Measurements from ENCODE around the gene XG.
"Not testable (repeated sequence)": the region's sequence is repeated elsewhere in the genome, so short reads cannot be mapped to it uniquely, and the experiment has no call there.

Gene XG

DNA sequence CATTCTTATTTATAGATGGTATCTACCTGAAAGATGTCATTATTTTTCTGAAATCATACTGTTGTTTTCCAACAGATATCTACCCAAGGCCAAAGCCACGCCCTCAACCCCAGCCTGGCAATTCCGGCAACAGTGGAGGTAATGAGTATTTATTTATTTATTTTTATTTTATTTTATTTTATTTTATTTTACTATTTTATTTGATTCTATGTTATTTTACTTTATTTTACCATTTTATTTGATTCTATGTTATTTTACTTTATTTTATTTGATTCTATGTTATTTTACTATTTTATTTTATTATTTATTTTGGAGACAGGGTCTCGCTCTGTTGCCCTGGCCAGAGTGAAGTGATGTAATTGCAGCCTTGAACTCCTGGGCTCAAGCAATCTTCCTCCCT is 37.7 kb downstream of the XG start:
- peaks cover 4% of the 10 kb centered on the region for H3K27me3 Mint-ChIP-seq (ENCODE audit: low read depth)
- no peaks in the 10 kb centered on the region for H3K9me3 Mint-ChIP-seq
- H3K4me1 Mint-ChIP-seq = no peaks in the 10 kb centered on the region
- H3K27ac Mint-ChIP-seq = no peak overlapping the region
- TF ChIP-seq, protein P1, sequence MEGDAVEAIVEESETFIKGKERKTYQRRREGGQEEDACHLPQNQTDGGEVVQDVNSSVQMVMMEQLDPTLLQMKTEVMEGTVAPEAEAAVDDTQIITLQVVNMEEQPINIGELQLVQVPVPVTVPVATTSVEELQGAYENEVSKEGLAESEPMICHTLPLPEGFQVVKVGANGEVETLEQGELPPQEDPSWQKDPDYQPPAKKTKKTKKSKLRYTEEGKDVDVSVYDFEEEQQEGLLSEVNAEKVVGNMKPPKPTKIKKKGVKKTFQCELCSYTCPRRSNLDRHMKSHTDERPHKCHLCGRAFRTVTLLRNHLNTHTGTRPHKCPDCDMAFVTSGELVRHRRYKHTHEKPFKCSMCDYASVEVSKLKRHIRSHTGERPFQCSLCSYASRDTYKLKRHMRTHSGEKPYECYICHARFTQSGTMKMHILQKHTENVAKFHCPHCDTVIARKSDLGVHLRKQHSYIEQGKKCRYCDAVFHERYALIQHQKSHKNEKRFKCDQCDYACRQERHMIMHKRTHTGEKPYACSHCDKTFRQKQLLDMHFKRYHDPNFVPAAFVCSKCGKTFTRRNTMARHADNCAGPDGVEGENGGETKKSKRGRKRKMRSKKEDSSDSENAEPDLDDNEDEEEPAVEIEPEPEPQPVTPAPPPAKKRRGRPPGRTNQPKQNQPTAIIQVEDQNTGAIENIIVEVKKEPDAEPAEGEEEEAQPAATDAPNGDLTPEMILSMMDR (IDR thresholded peaks at IDR 0.05; ENCODE audit: unreplicated experiment in 3 of 3) = no peak
- no peaks in the 10 kb centered on the region for H3K36me3 Mint-ChIP-seq (ENCODE audit: low read depth)
- H3K4me3 Mint-ChIP-seq = no peak overlapping the region

DNA sequence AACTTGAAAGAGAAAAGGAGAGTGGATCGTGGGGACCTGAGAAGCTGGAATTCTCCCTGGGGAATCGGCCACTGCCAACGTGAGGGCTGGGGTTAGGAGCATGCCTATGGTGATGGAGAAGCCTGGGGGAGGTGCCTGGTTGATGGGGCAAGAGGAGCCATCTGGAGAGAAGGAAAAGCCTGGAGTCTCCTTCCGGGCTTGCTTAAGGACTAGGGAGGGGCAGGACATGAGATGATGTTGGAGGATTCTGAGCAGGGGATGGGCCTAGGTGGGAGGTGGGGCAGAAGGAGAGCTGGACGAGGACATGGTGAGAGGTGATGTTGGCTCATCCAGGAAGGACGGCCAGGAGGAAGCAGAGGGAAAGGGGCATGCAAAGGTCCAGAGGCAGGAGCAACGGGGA is 41.9 kb downstream of the XG start:
- no peaks in the 10 kb centered on the region for H3K36me3 Mint-ChIP-seq (ENCODE audit: low read depth)
- TF ChIP-seq, protein P1 (IDR thresholded peaks at IDR 0.05; ENCODE audit: unreplicated experiment in 3 of 3) = no peak
- no peak overlapping the region for H3K27ac Mint-ChIP-seq
- H3K27me3 Mint-ChIP-seq (ENCODE audit: low read depth) = peaks cover 5% of the 10 kb centered on the region
- no peaks in the 10 kb centered on the region for H3K9me3 Mint-ChIP-seq
- H3K4me3 Mint-ChIP-seq = no peak overlapping the region
- no peaks in the 10 kb centered on the region for H3K4me1 Mint-ChIP-seq

GRCh38 chrX:2794336-2794735 is 42.5 kb downstream of the XG start:
- no peaks in the 10 kb centered on the region for H3K9me3 Mint-ChIP-seq
- no peaks in the 10 kb centered on the region for H3K36me3 Mint-ChIP-seq (ENCODE audit: low read depth)
- peaks cover 5% of the 10 kb centered on the region for H3K27me3 Mint-ChIP-seq (ENCODE audit: low read depth)
- H3K27ac Mint-ChIP-seq = no peak overlapping the region
- no peak overlapping the region for H3K4me3 Mint-ChIP-seq
- TF ChIP-seq, protein P1 (IDR thresholded peaks at IDR 0.05; ENCODE audit: unreplicated experiment in 3 of 3) = no peak
- no peaks in the 10 kb centered on the region for H3K4me1 Mint-ChIP-seq

DNA sequence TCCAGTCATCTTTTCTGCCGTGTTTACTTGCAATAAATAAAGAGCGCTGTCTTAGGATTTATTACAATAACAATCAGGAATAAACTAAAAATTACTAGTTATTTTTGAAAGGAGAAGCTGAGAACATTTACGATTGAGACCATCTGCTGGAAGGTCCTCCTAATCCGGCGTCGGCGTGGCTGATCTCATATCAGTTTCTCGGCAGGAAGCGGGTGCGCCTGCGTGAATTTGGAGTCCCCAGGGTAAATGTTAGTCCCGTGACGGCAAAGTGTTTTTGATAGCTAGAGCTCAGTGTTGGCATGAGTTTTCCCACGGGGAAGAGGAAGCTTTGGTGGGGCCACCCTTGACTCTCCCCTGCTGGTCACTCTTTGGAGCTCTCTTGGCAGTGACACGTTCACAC is 45.0 kb downstream of the XG start:
- not testable (repeated sequence) for H3K4me1 Mint-ChIP-seq; H3K27ac Mint-ChIP-seq; H3K36me3 Mint-ChIP-seq (ENCODE audit: low read depth); H3K27me3 Mint-ChIP-seq (ENCODE audit: low read depth); H3K4me3 Mint-ChIP-seq; H3K9me3 Mint-ChIP-seq

- no peaks in the 10 kb centered on the region for H3K36me3 Mint-ChIP-seq (ENCODE audit: low read depth)
- no peaks in the 10 kb centered on the region for H3K4me1 Mint-ChIP-seq
- TF ChIP-seq, protein P1 (IDR thresholded peaks at IDR 0.05; ENCODE audit: unreplicated experiment in 3 of 3) = no peak
- H3K4me3 Mint-ChIP-seq = no peak overlapping the region
- no peak overlapping the region for H3K27ac Mint-ChIP-seq
- no peaks in the 10 kb centered on the region for H3K9me3 Mint-ChIP-seq
- H3K27me3 Mint-ChIP-seq (ENCODE audit: low read depth) = peaks cover 19% of the 10 kb centered on the region
Observed at GRCh38 chrX:2799369-2799768, 47.5 kb downstream of the XG start.

GRCh38 chrX:2799980-2800379 is 48.1 kb downstream of the XG start:
- H3K36me3 Mint-ChIP-seq (ENCODE audit: low read depth); H3K4me1 Mint-ChIP-seq; H3K9me3 Mint-ChIP-seq; H3K4me3 Mint-ChIP-seq: not testable (repeated sequence)
- peak overlapping the region in 1 of 3 experiments; percentile 10 for H3K27ac Mint-ChIP-seq
- H3K27me3 Mint-ChIP-seq (ENCODE audit: low read depth) = peaks cover 19% of the 10 kb centered on the region

DNA sequence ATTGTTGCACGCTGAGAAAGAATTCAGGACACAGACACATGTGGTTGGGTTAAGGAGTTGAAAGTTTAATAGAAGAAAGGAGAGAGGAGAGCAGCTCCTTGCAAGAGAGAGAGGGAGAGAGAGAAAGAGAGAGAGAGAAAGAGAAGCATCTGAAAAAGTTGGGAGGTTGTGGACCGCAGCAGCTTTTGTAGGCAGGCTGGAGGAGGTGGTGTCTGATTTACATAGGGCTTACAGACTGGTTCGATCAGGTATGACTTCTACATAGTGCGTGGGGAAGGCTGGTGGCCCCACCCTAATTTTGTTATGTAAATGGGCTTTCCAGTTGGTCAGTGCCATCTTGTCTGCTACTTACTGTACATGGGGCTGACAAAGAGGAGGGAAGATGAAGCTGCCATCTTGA is 49.4 kb downstream of the XG start:
- Mint-ChIP-seq H3K27me3 (ENCODE audit: low read depth) (peaks cover 26% of the 10 kb centered on the region), H3K27ac (peak overlapping the region in 1 of 3 experiments; percentile 1), H3K36me3 (ENCODE audit: low read depth) (no peaks in the 10 kb centered on the region), H3K9me3 (no peaks in the 10 kb centered on the region), H3K4me1 (peaks cover 5% of the 10 kb centered on the region), H3K4me3 (no peak overlapping the region)
- TF ChIP-seq, protein P1 (IDR thresholded peaks at IDR 0.05; ENCODE audit: unreplicated experiment in 3 of 3) = no peak

DNA sequence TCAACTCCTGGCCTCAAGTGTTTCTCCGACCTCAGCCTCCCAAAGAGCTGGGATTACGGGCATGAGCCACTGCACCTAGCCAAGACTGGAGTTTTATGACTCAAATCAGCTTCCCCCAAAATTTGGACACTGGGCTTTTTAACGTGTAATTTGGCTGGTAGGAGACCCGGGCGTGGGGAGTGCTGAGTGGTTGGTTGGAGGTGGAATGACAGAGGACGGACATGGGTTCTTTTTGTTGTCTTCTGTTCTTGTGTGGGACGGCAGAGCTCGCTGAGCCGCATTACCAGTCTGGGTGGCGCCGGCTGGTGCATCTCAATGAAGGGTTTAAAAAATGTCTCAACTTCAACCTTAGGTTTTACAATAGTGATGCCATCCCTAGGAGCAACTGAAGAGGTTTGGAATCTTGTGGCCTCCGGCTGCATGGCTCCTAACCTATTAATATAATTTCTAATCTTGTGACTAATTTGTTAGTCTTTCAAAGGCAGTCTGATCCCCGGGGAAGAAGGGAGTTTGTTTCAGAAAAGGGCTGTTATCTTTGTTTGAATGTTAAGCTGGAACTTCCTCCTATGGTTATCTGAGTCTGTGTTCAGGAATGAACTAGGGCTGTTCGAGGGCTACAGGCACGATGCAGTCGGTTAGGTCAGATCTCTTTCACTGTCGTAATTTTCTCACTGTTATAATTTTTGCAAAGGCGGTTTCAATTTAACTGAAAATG is 50.7 kb downstream of the XG start:
- Mint-ChIP-seq H3K27ac (peak overlapping the region in 2 of 3 experiments; percentile 22 to 29), H3K27me3 (ENCODE audit: low read depth) (peaks cover 27% of the 10 kb centered on the region)
- H3K4me3 Mint-ChIP-seq; H3K9me3 Mint-ChIP-seq; H3K36me3 Mint-ChIP-seq (ENCODE audit: low read depth); H3K4me1 Mint-ChIP-seq: not testable (repeated sequence)

- H3K36me3 Mint-ChIP-seq (ENCODE audit: low read depth); H3K4me1 Mint-ChIP-seq; H3K9me3 Mint-ChIP-seq; H3K4me3 Mint-ChIP-seq; H3K27ac Mint-ChIP-seq: not testable (repeated sequence)
- peaks cover 24% of the 10 kb centered on the region for H3K27me3 Mint-ChIP-seq (ENCODE audit: low read depth)
Observed at GRCh38 chrX:2803486-2803885, 51.6 kb downstream of the XG start.
